SK-N-MC (cell line): ENCODE data around the gene NGEF.

Experiments
- EZH2 ChIP-seq: fragments of 200-600 bp; sonication (generic); IDR thresholded peaks from one replicate; pipeline ENCODE4 v1.6.1; 2017; ENCODE audit warnings: antibody characterized with exemption
- FOXP2 ChIP-seq: optimal IDR thresholded peaks from 2 replicates; pipeline ENCODE3; 2011; ENCODE audit warnings: mild to moderate bottlenecking, moderate library complexity; ENCODE audit not compliant: insufficient read depth; ENCODE audit errors: extremely low read length, control extremely low read depth
- POLR2AphosphoS5 ChIP-seq: IDR thresholded peaks from 2 replicates; pipeline ENCODE4 v1.6.1; 2012; ENCODE audit warnings: mild to moderate bottlenecking, low read depth, low read length, borderline replicate concordance

- TF ChIP-seq EZH2 (no peak), POLR2AphosphoS5 (no peak), FOXP2 (no peak)
These were observed 52.2 kb downstream of the NGEF start for GRCh38 chr2:232960862-232961261.
